Thymus (tissue), 11 donors: ENCODE results near the gene APBA1. TPM values are rescaled to one million over a fixed set of nuclear protein-coding genes. Genes with fewer than 3 reads are reported as not detected.

Source experiments
- DNase-seq, 9 donors: peaks; one replicate each; pipeline ENCODE4 v3.0.0-alpha.2; 2013; ENCODE audit warnings: low spot score in 9 of 9, low read depth in 6 of 9, missing footprints in 1 of 9
- H3K27ac ChIP-seq, 2 donors: one replicate each; pipeline ENCODE4 v1.5.1; 2013; ENCODE audit warnings: control low read depth in 1 of 2, low read depth in 1 of 2, low read length in 1 of 2, mild to moderate bottlenecking in 1 of 2, moderate library complexity in 1 of 2
- H3K27me3 ChIP-seq, 2 donors: one replicate each; pipeline ENCODE4 v1.5.1; 2013; ENCODE audit warnings: low read length in 1 of 2; ENCODE audit not compliant: control insufficient read depth in 2 of 2, insufficient read depth in 1 of 2
- H3K36me3 ChIP-seq, 2 donors: one replicate each; pipeline ENCODE4 v1.5.1; 2013; ENCODE audit warnings: low read length in 1 of 2, mild to moderate bottlenecking in 1 of 2, moderate library complexity in 1 of 2; ENCODE audit not compliant: control insufficient read depth in 2 of 2, insufficient read depth in 2 of 2
- H3K4me1 ChIP-seq, 2 donors: one replicate each; pipeline ENCODE4 v1.5.1; 2013; ENCODE audit warnings: low read length in 2 of 2; ENCODE audit not compliant: control insufficient read depth in 2 of 2, insufficient read depth in 2 of 2
- H3K4me3 ChIP-seq, 2 donors: one replicate each; pipeline ENCODE4 v1.5.1; 2013; ENCODE audit warnings: low read length in 2 of 2, control low read depth in 1 of 2, mild to moderate bottlenecking in 1 of 2
- H3K9me3 ChIP-seq, 2 donors: one replicate each; pipeline ENCODE4 v1.5.1; 2013; ENCODE audit warnings: low read length in 1 of 2, mild to moderate bottlenecking in 1 of 2; ENCODE audit not compliant: control insufficient read depth in 2 of 2, insufficient read depth in 1 of 2
- WGBS: extraction: QIAGEN DNeasy Blood & Tissue Kit; methylation state at CpG from one replicate; pipeline ENCODE4 v1.1.7; 2013; 5-methylcytosine and 5-hydroxymethylcytosine counted together
- polyA plus RNA-seq: library from polyadenylated mRNA; stranded (reverse); fragments of 200-250 nt; gene quantifications from one replicate; pipeline ENCODE4 v1.2.3, GENCODE V29; 2013
- total RNA-seq: library from RNA; stranded (reverse); fragments of 120-200 nt; gene quantifications from one replicate; pipeline ENCODE4 v1.2.4, GENCODE V29; 2013
- donor health status: healthy.

APBA1 gene
- total and polyA plus RNA-seq, 2 donors, result 0.80 to 0.90 TPM

GRCh38 chr9:69393425-69393824 is 278.7 kb downstream of the APBA1 start:
- Histone ChIP-seq H3K36me3 (no peaks in the 10 kb centered on the region), H3K27me3 (no peaks in the 10 kb centered on the region), H3K4me3 (no peak overlapping the region), H3K9me3 (no peaks in the 10 kb centered on the region), H3K27ac (no peak overlapping the region), H3K4me1 (no peaks in the 10 kb centered on the region)
- WGBS, result 97% methylated on average over 6 of the region's 6 CpGs
- no peak for DNase-seq

GRCh38 chr9:69392826-69393225 is 279.3 kb downstream of the APBA1 start:
- Histone ChIP-seq H3K27ac (no peak overlapping the region), H3K9me3 (no peaks in the 10 kb centered on the region), H3K36me3 (no peaks in the 10 kb centered on the region), H3K4me1 (no peaks in the 10 kb centered on the region), H3K4me3 (no peak overlapping the region), H3K27me3 (no peaks in the 10 kb centered on the region)
- 94% methylated on average over 5 of the region's 5 CpGs for WGBS
- no peak for DNase-seq

- H3K9me3 ChIP-seq, result no peaks in the 10 kb centered on the region
- H3K27me3 ChIP-seq, result no peaks in the 10 kb centered on the region
- no peak overlapping the region for H3K4me3 ChIP-seq
- H3K4me1 ChIP-seq, result no peaks in the 10 kb centered on the region
- 70% methylated on average over 7 of the region's 7 CpGs for WGBS
- no peak overlapping the region for H3K27ac ChIP-seq
- no peak for DNase-seq
- H3K36me3 ChIP-seq, result no peaks in the 10 kb centered on the region
These were observed 280.2 kb downstream of the APBA1 start for GRCh38 chr9:69391946-69392345.

GRCh38 chr9:69391487-69391886 is 280.7 kb downstream of the APBA1 start:
- Histone ChIP-seq H3K27me3 (no peaks in the 10 kb centered on the region), H3K36me3 (no peaks in the 10 kb centered on the region), H3K4me3 (no peak overlapping the region), H3K27ac (no peak overlapping the region), H3K9me3 (no peaks in the 10 kb centered on the region), H3K4me1 (no peaks in the 10 kb centered on the region)
- WGBS, result 98% methylated on average over 11 of the region's 11 CpGs
- DNase-seq, result no peak

- H3K4me3 ChIP-seq, result no peak overlapping the region
- no peaks in the 10 kb centered on the region for H3K36me3 ChIP-seq
- no peaks in the 10 kb centered on the region for H3K9me3 ChIP-seq
- no peak overlapping the region for H3K27ac ChIP-seq
- over 99% methylated on average over 4 of the region's 4 CpGs for WGBS
- no peak for DNase-seq
- H3K27me3 ChIP-seq, result no peaks in the 10 kb centered on the region
- no peaks in the 10 kb centered on the region for H3K4me1 ChIP-seq
These were observed 282.7 kb downstream of the APBA1 start for GRCh38 chr9:69389437-69389995.

GRCh38 chr9:69388596-69388995 is 283.6 kb downstream of the APBA1 start:
- no peak overlapping the region for H3K4me3 ChIP-seq
- no peaks in the 10 kb centered on the region for H3K9me3 ChIP-seq
- H3K27ac ChIP-seq, result no peak overlapping the region
- no peaks in the 10 kb centered on the region for H3K27me3 ChIP-seq
- no peak for DNase-seq
- 93% methylated on average over 3 of the region's 3 CpGs for WGBS
- H3K36me3 ChIP-seq, result no peaks in the 10 kb centered on the region
- no peaks in the 10 kb centered on the region for H3K4me1 ChIP-seq

- Histone ChIP-seq H3K36me3 (no peaks in the 10 kb centered on the region), H3K9me3 (no peaks in the 10 kb centered on the region), H3K27ac (no peak overlapping the region), H3K27me3 (no peaks in the 10 kb centered on the region), H3K4me3 (no peak overlapping the region), H3K4me1 (no peaks in the 10 kb centered on the region)
- DNase-seq, result no peak
- WGBS, result 66% methylated on average over 4 of the region's 4 CpGs
These were observed 285.5 kb downstream of the APBA1 start for GRCh38 chr9:69386651-69387050.

GRCh38 chr9:69385581-69386033 is 286.6 kb downstream of the APBA1 start:
- DNase-seq, result no peak
- WGBS, result 55% methylated on average over 6 of the region's 6 CpGs

GRCh38 chr9:69382135-69382534 is 290.0 kb downstream of the APBA1 start:
- 71% methylated on average over 4 of the region's 4 CpGs for WGBS
- Histone ChIP-seq H3K36me3 (no peaks in the 10 kb centered on the region), H3K4me3 (no peak overlapping the region), H3K9me3 (no peaks in the 10 kb centered on the region), H3K27ac (no peak overlapping the region), H3K4me1 (no peaks in the 10 kb centered on the region), H3K27me3 (no peaks in the 10 kb centered on the region)
- no peak for DNase-seq

More at GRCh38 chr9:69385581-69386033, 286.6 kb downstream of the APBA1 start:
- Histone ChIP-seq H3K4me3 (no peak overlapping the region), H3K4me1 (no peaks in the 10 kb centered on the region), H3K9me3 (no peaks in the 10 kb centered on the region), H3K27me3 (no peaks in the 10 kb centered on the region), H3K27ac (no peak overlapping the region), H3K36me3 (no peaks in the 10 kb centered on the region)
